Stimulated activated CD4-positive, alpha-beta T cell treated with anti-CD3 and anti-CD28 coated beads, Interleukin-4, amount 100 ng/mL, for 48 hours (primary cell): ENCODE data around the gene ENTHD1.

Experiments used
- DNase-seq, 2 donors: peaks; one replicate each; pipeline ENCODE4 v3.0.0-alpha.2; 2020; ENCODE audit warnings: low read depth in 2 of 2

ENTHD1 gene

GRCh38 chr22:39893526-39893925, at the start of gene ENTHD1:
Gene ENTHD1 (minus strand): TSS chr22:39893760. CDS start chr22:39887748, 6,012 bp downstream.
- DNase-seq: no peak

GRCh38 chr22:39943337-39943736, 49.8 kb upstream of the ENTHD1 start:
- DNase-seq: no peak

- no peak for DNase-seq
Observed at GRCh38 chr22:39942439-39943230, 49.1 kb upstream of the ENTHD1 start.

- DNase-seq: no peak
Observed at GRCh38 chr22:39941601-39942000, 48.0 kb upstream of the ENTHD1 start.

GRCh38 chr22:39940757-39941305, 47.3 kb upstream of the ENTHD1 start:
- no peak for DNase-seq

- no peak for DNase-seq
Observed at GRCh38 chr22:39939830-39940229, 46.3 kb upstream of the ENTHD1 start.

- no peak for DNase-seq
Observed at GRCh38 chr22:39938509-39939111, 45.0 kb upstream of the ENTHD1 start.

- DNase-seq: no peak
Observed at GRCh38 chr22:39937906-39938305, 44.3 kb upstream of the ENTHD1 start.

- no peak for DNase-seq
Observed at GRCh38 chr22:39936523-39937145, 43.1 kb upstream of the ENTHD1 start.

- DNase-seq: no peak
Observed at GRCh38 chr22:39935612-39936011, 42.1 kb upstream of the ENTHD1 start.

GRCh38 chr22:39935116-39935515, 41.6 kb upstream of the ENTHD1 start:
- DNase-seq: no peak

GRCh38 chr22:39933741-39934140, 40.2 kb upstream of the ENTHD1 start:
- DNase-seq: no peak

- DNase-seq: peak; percentile 56 to 62
Observed at GRCh38 chr22:39932918-39933649, 39.5 kb upstream of the ENTHD1 start.

GRCh38 chr22:39932166-39932565, 38.6 kb upstream of the ENTHD1 start:
- DNase-seq: no peak

- DNase-seq: no peak
Observed at GRCh38 chr22:39931251-39931650, 37.7 kb upstream of the ENTHD1 start.

GRCh38 chr22:39928536-39929520, 35.3 kb upstream of the ENTHD1 start:
- no peak for DNase-seq

- no peak for DNase-seq
Observed at GRCh38 chr22:39927544-39927943, 34.0 kb upstream of the ENTHD1 start.

GRCh38 chr22:39926753-39927152, 33.2 kb upstream of the ENTHD1 start:
- DNase-seq: no peak

GRCh38 chr22:39925909-39926679, 32.5 kb upstream of the ENTHD1 start:
- DNase-seq: no peak

GRCh38 chr22:39925273-39925672, 31.7 kb upstream of the ENTHD1 start:
- DNase-seq: no peak
